Muscle of leg (tissue), 11 donors: ENCODE results near the gene WDR20. TPM values are rescaled to one million over a fixed set of nuclear protein-coding genes. Genes with fewer than 3 reads are reported as not detected.
A peak's percentile ranks its signal among the peaks of the same experiment; 100 is the strongest.
"Not testable (repeated sequence)": the region's sequence is repeated elsewhere in the genome, so short reads cannot be mapped to it uniquely, and the experiment has no call there.

Source experiments
- DNase-seq: peaks from one replicate; pipeline ENCODE4 v3.0.0; 2013
- H3K27ac ChIP-seq: one replicate; pipeline ENCODE4 v1.5.1; 2013; ENCODE audit warnings: mild to moderate bottlenecking, low read length, control low read depth
- H3K27me3 ChIP-seq: one replicate; pipeline ENCODE4 v1.6.1; 2013; ENCODE audit warnings: low read length; ENCODE audit not compliant: control insufficient read depth, insufficient read depth
- H3K36me3 ChIP-seq: one replicate; pipeline ENCODE4 v1.6.1; 2013; ENCODE audit warnings: low read length; ENCODE audit not compliant: control insufficient read depth, insufficient read depth
- H3K4me1 ChIP-seq: one replicate; pipeline ENCODE4 v1.6.1; 2013; ENCODE audit warnings: low read length; ENCODE audit not compliant: control insufficient read depth, insufficient read depth
- H3K4me3 ChIP-seq: one replicate; pipeline ENCODE4 v1.5.1; 2013; ENCODE audit warnings: low read length, control low read depth
- H3K9me3 ChIP-seq: replicated peaks from 2 replicates; pipeline ENCODE4 v1.6.1; 2013; ENCODE audit warnings: low read depth, low read length; ENCODE audit not compliant: control insufficient read depth
- WGBS: methylation state at CpG from one replicate; pipeline ENCODE4 v1.1.5; 2013; ENCODE audit warnings: missing lambda C conversion rate; ENCODE audit not compliant: insufficient coverage; 5-methylcytosine and 5-hydroxymethylcytosine counted together
- polyA plus RNA-seq, 8 donors: library from polyadenylated mRNA; unstranded; fragments of 120-200 nt; gene quantifications; one replicate each; pipeline versions ENCODE4 v1.2.1 to v1.2.3, GENCODE V29; 2013; ENCODE audit warnings: inconsistent platforms in 1 of 8, low replicate concordance in 1 of 8; ENCODE audit not compliant: insufficient read length in 8 of 8, insufficient read depth in 1 of 8
- total RNA-seq: library from RNA; stranded (reverse); fragments of 120-200 nt; gene quantifications from one replicate; pipeline ENCODE4 v1.2.4, GENCODE V29; 2013

WDR20 gene
- total and polyA plus RNA-seq, 9 donors, result 20.0 to 28.9 (median 25.0) TPM

DNA sequence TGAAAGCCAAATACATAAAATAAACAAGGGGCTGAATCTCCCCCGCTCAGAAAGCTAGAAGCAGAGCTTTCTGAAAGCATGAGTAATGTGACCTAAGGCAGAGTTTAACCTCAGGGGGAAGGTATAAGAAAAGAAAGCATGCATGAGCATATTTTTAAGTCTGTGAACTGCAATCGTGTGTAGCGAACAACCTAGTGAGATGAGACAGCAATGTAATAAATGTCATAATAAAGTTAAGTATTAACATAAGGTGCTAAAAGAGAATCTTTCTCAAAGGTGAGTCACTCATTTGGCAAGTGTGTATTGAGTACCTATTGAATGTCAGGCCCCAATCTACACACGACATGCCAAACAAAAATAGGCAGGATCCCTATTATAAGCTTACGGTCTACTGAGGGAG is 14.2 kb upstream of the WDR20 start:
- WGBS, result no CpG with 5 or more reads among the region's 5 CpGs
- no peaks in the 10 kb centered on the region for H3K9me3 ChIP-seq
- H3K36me3 ChIP-seq, result no peaks in the 10 kb centered on the region
- H3K4me3 ChIP-seq, result no peak overlapping the region
- H3K4me1 ChIP-seq, result no peaks in the 10 kb centered on the region
- DNase-seq, result no peak
- H3K27me3 ChIP-seq, result no peaks in the 10 kb centered on the region
- no peak overlapping the region for H3K27ac ChIP-seq

DNA sequence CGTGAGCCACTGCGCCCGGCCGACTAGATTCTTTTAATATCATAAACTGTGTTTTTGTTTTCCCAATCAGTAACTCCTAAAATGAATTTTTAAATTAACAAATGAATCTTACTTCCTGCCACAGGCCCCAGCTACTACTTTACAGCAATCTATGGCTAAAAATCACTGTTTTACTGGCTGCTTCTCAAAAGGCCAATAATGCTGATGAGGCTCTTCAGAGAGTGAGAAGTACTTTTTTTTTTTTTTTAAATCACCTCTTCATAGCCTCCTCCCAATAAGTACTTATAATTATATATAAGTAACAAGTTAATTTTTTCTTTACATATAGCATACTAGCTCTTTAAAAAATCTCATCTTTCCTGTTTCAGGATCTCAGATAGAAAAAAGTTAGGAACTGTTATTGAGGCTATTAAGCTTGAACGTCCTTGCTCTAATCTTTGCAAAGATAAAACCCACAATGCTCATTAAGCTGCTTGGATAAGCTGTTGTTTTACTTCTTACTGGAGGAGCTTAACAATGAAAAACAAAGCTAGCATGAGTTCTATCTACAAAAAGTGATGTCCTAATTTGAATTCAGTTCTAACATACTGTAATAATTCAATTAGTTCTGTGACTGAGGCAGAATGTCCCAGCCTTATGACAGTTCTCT is 12.8 kb upstream of the WDR20 start:
- H3K4me1 ChIP-seq, result no peaks in the 10 kb centered on the region
- no peaks in the 10 kb centered on the region for H3K27me3 ChIP-seq
- H3K36me3 ChIP-seq, result no peaks in the 10 kb centered on the region
- no peak overlapping the region for H3K27ac ChIP-seq
- H3K4me3 ChIP-seq, result no peak overlapping the region
- WGBS, result 93% methylated on average over 4 of the region's 5 CpGs
- no peak for DNase-seq
- H3K9me3 ChIP-seq, result no peaks in the 10 kb centered on the region

DNA sequence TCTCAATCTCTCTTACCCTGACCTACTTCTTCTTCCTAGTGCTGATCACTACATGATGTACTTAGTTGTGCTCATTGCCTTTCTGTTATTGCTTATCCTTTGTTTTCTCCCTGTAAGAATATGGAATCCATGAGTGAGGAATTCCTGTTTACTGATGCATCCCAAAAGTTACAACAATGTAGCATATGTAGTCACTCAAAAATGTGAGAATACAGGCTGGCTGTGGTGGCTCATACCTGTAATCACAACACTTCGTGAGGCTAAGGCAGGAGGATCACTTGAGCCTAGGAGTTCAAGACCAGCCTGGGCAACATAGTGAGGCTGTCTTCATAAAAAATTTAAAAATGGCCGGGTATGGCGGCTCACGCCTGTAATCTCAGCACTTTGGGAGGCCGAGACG is 8.0 kb upstream of the WDR20 start:
- no peak for DNase-seq
- no peaks in the 10 kb centered on the region for H3K27me3 ChIP-seq
- no peaks in the 10 kb centered on the region for H3K36me3 ChIP-seq
- WGBS, result 100% methylated on average over 1 of the region's 6 CpGs
- H3K27ac ChIP-seq, result no peak overlapping the region
- H3K9me3 ChIP-seq, result no peaks in the 10 kb centered on the region
- no peaks in the 10 kb centered on the region for H3K4me1 ChIP-seq
- no peak overlapping the region for H3K4me3 ChIP-seq

DNA sequence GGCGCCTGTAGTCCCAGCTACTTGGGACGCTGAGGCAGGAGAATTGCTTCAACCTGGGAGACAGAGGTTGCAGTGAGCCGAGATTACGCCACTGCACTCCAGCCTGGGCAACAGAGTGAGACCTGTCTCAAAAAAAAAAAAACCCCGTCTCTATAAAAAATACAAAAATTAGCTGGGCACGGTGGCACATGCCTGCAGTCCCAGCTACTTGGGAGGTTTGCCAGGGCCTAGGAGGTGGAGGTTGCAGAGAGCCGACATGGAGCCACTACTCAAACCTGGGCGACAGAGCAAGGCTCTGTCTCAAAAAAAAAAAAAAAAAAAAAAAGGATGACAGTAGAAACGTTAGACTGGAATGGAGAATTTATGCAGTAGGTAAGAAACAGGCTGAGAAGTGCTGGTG is 5.7 kb upstream of the WDR20 start:
- not testable (repeated sequence) for H3K27me3 ChIP-seq, H3K36me3 ChIP-seq, H3K4me3 ChIP-seq, H3K4me1 ChIP-seq, H3K9me3 ChIP-seq, H3K27ac ChIP-seq, DNase-seq
- WGBS, result 100% methylated on average over 4 of the region's 9 CpGs

- not testable (repeated sequence) for H3K27me3 ChIP-seq, H3K27ac ChIP-seq, H3K36me3 ChIP-seq, DNase-seq, H3K4me1 ChIP-seq, H3K4me3 ChIP-seq, H3K9me3 ChIP-seq
- WGBS, result 58% methylated on average over 4 of the region's 10 CpGs
These were observed 5.0 kb upstream of the WDR20 start for GRCh38 chr14:102134719-102135118.

DNA sequence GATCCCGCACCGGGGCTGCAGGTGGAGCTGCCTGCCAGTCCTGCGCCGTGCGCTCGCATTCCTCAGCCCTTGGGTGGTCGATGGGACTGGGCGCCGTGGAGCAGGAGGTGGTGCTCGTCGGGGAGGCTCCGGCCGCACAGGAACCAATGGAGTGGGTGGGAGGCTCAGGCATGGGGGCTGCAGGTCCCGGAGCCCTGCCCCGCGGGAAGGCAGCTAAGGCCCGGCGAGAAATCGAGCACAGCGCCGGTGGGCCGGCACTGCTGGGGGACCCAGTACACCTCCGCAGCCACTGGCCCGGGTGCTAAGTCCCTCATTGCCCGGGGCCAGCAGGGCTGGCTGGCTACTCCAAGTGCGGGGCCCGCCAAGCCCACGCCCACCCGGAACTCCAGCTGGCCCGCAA is 4.2 kb upstream of the WDR20 start:
- H3K27me3 ChIP-seq, H3K36me3 ChIP-seq, H3K27ac ChIP-seq, H3K4me1 ChIP-seq, DNase-seq, H3K4me3 ChIP-seq, H3K9me3 ChIP-seq: not testable (repeated sequence)
- WGBS, result 98% methylated on average over 18 of the region's 30 CpGs

DNA sequence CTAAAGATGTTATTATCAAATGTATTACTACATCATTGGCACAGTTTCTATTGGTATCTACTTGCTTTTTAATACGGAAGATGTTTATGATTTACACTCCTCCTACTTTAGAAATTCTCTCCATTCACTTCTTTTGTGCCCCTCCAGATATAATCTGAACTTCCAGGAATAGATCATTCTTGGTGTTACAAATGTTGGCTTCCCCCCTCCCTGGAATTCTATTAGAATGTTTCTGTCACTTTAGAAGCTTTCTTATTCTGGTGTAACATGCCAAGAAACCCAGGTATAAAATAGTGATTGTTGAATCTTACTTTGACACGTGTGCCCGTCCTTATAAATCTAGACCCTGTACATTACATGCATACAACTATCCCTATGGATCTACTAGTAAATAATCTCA is 1.2 kb upstream of the WDR20 start:
- H3K4me3 ChIP-seq, result no peak overlapping the region
- H3K36me3 ChIP-seq, result peaks cover under 1% of the 10 kb centered on the region
- no peaks in the 10 kb centered on the region for H3K27me3 ChIP-seq
- H3K27ac ChIP-seq, result no peak overlapping the region
- no peaks in the 10 kb centered on the region for H3K9me3 ChIP-seq
- DNase-seq, result no peak
- peaks cover 8% of the 10 kb centered on the region for H3K4me1 ChIP-seq
- no CpG with 5 or more reads among the region's 3 CpGs for WGBS

- Histone ChIP-seq H3K36me3 (peaks cover 4% of the 10 kb centered on the region), H3K27me3 (no peaks in the 10 kb centered on the region), H3K27ac (no peak overlapping the region), H3K9me3 (no peaks in the 10 kb centered on the region), H3K4me3 (peak overlapping the region; percentile 96), H3K4me1 (peaks cover 8% of the 10 kb centered on the region)
- DNase-seq, result peak; percentile 45
- under 1% methylated on average over 14 of the region's 14 CpGs for WGBS
These were observed 774 bp upstream of the WDR20 start for GRCh38 chr14:102138961-102139285.

- H3K27me3 ChIP-seq, result no peaks in the 10 kb centered on the region
- peak overlapping the region; percentile 96 for H3K4me3 ChIP-seq
- H3K36me3 ChIP-seq, result peaks cover 4% of the 10 kb centered on the region
- no peaks in the 10 kb centered on the region for H3K9me3 ChIP-seq
- H3K27ac ChIP-seq, result peak overlapping the region; percentile 83
- DNase-seq, result peak; percentile 36
- peaks cover 8% of the 10 kb centered on the region for H3K4me1 ChIP-seq
- WGBS, result under 1% methylated on average over 44 of the region's 48 CpGs
These were observed 491 bp downstream of the WDR20 start for GRCh38 chr14:102140027-102140749.

DNA sequence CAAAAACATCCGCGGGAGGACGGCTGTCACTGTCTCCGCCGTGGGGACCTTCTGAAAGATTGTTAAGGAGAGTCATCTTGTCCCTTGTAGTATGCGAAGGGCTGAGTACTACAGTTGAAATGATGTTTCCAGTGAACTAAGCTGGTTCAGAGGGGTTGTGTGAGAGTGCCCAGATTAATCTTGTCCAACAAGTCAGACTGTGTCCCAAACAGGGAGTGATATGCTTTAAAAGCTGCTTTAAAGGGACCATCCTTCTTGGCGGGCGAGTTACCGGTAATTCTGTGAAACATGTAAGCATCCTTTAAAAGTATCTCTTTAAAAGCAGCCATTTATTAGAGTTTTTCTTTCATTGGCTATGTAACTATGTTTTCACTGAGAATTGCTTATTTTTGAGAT is 1.1 kb downstream of the WDR20 start:
- peak overlapping the region; percentile 83 for H3K27ac ChIP-seq
- 0% methylated on average over 1 of the region's 9 CpGs for WGBS
- H3K36me3 ChIP-seq, result peaks cover 6% of the 10 kb centered on the region
- peaks cover 8% of the 10 kb centered on the region for H3K4me1 ChIP-seq
- peak overlapping the region; percentile 96 for H3K4me3 ChIP-seq
- no peak for DNase-seq
- H3K9me3 ChIP-seq, result no peaks in the 10 kb centered on the region
- no peaks in the 10 kb centered on the region for H3K27me3 ChIP-seq
